GM18870 (cell line): ENCODE data around the gene OGFOD1.
"Not testable (repeated sequence)": the region's sequence is repeated elsewhere in the genome, so short reads cannot be mapped to it uniquely, and the experiment has no call there.

Experiments
- ATAC-seq: cut with Tn5 transposase; IDR thresholded peaks from one replicate; pipeline ENCODE4 v1.9.1; 2021; ENCODE audit warnings: moderate library complexity; ENCODE audit not compliant: unreplicated experiment

Gene OGFOD1

DNA sequence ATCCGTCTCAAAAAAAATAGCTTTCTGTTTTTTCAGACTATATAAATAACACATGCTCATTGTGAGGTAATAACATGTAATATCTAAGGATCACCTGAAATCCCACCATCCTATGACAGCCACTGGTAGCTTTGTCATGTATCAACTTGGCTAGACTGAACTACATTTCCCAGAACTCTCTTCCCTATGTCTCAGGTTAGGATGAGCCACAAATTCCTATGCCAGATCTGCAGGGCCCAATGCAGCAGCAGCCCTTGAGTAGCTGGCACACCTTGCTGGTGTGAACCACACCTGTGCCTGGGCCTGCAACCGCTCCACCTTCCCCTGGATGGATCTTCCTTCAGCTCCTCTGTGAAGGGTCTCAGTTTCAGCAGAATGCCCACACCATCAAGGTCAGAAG is 28.1 kb downstream of the OGFOD1 start:
- no peak for ATAC-seq

DNA sequence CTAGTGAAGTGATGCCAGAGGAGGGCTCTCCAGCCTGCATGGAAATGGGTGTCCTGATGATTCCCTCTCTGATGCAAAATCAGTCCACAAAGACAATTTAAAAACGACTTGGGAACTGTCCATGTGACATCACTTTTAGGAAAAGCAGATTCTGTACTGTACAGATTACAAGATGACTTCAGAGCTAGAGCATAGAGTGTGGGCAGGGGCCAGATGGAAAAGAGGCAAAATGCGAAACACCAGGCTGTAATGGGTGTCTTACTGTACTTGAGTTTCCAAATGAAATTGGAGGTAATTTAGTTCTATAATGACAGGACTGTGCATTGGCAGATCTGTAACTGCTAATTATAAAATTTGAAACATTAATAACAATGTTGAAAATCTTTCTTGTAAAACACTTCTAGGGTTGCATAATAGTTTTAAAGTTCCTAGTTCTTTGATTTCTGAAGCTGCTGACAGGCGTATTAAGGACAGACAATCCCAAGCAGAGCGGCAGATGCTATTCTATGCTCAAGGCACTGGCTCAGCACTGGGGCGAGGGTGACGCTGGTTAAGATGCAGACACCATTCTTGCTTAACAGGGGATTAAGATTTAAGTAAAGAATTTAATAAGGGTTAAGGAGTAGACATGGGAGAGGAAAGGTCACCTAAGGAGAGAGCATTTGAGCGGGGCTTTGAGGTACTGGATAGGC is 29.6 kb downstream of the OGFOD1 start:
- ATAC-seq = no peak

DNA sequence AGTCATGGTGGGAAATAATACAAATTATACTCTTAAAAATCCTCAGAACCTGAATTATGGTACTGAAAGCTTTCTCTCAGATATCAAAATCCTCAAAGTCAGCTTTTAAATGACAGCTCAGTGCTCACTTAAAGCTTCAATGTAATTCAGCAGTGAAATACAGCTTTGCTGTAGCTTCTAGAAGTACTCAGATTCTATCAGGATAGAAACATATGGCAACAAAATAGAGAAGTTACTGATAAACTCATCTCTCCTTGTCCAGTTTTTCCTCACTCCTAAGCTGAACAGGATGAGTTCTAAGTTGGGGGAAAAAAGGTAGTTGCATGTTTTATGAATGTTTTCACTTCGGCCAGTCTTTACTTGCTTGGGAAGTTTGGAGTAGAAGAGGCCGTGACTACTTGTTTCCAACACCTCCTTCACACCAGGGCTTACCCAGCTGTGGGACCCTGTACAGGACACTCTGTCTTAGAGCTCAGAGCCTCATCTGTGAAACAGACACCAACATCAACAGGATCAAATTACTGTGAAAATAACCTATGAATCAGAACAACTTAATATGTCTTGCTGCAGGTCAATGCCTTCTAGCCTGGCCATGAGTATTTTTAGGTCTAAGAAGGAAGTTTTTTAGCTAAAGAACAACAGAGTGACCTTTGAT is 30.2 kb downstream of the OGFOD1 start:
- no peak for ATAC-seq

DNA sequence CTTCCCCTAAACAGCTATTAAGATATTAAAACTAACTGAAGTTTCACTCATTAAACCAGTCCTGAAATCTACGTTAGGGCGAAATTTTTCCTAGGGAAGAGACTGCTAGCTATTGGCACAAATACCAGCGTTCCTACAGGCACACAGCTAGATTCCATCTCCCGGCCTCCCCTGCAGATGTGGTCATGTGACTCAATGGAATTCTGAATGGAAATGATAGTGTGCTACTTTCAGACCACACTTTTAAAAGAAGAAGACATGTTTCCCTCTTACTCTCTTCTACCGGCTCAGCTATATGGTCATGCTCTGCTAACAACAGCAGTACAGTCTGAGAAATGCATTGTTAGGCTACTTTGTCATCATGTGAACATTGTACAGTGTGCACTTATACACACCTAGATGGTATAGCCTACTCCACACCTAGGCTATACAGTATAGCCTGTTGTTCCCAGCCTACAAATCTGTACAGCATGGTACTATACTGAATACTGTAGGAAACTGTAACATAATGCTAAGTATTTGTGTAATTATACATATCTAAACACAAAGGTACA is 31.4 kb downstream of the OGFOD1 start:
- no peak for ATAC-seq

DNA sequence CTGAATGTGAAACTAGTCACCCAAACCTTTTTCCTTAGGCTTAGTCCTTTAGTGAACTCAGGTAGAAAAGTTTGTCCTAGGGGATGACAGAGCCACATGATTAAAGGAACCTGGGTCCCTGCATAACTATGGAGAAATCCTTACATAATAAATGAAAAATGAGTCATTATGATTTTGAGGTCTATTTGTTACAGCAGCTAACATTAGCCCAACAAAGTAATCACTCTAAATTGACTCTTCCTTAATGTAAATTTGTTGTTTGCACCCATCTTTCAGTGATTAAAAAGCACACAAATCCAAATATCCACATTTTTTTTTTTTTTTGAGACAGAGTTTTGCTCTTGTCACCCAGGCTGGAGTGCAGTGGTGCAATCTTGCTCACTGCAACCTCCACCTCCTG is 32.0 kb downstream of the OGFOD1 start:
- no peak for ATAC-seq

DNA sequence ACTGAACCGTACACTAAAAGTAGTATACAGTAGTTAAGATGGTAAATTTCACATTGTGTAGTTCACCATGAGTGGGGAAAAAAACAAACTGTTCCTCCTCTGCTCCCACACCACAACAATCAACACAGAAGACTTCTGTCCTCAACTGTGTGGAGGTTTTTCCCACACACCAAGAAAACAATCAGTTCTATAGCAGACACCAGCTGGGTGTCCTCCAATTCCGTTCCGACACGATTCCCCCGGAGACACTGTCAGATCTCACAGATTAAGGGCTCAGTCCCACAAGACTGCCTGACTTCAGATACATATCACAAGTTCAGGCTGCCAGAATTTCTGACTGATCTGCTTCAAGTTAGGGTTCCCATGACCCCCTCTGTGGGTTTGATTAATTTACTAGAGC is 36.7 kb downstream of the OGFOD1 start:
- ATAC-seq = no peak

DNA sequence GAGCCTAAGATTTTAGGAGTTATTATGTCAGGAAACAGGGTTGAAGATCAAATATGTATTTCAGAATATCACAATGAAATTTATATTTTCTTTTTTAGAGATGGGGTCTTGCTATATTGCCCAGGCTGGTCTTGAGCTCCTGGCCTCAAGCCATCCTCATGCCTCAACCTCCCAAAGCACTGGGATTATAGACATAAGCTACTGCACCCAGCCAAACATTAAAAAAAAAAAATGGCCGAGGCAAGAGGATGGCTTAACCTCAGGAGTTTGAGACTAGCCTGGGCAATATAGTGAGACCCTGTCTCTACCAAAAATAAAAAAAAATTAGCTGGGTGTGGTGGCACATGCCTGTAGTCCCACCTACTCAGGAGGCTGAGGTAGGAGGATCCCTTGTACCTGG is 37.5 kb downstream of the OGFOD1 start:
- ATAC-seq = not testable (repeated sequence)

DNA sequence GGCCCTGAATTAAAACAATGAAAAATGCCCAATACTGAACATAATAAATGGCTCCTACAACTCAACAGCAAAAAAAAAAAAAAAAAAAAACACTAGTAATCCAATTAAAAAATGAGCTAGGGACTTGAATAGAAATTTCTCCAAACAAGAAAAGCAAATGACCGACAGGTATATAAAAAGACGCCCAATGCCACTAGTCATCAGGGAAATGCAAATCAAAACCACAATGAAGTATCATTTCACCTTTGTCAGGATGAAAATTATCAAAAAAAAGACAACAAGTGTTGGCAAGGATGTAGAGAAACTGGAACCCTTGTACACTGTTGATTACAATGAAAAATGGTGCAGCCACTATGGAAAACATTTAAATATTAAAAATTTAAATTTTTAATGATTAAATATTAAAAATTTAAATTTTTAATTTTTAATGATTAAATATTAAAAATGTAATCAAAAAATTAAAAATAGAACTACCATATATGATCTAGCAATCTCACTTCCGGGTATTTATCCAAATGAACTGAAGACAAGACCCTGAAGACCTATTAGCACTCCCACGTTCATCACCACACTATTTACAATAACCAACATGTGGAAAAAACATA is 40.4 kb downstream of the OGFOD1 start:
- ATAC-seq = no peak

DNA sequence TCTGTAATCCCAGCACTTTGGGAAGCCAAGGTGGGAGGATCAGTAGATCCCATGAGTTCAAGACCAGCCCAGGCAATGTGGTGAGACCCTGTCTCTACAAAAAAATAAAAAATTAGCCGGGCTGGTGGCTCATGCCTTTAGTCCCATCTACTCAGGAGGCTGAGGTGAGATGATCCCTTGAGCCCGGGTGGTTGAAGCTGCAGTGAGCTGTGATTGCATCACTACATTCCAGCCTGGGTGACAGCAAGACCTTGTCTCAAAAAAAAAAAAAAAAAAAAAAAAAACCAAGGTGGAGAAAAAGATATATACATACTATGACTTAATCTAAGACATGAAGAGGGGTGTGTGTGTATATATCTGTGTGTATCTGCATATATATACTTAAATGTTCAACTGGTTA is 41.8 kb downstream of the OGFOD1 start:
- no peak for ATAC-seq

DNA sequence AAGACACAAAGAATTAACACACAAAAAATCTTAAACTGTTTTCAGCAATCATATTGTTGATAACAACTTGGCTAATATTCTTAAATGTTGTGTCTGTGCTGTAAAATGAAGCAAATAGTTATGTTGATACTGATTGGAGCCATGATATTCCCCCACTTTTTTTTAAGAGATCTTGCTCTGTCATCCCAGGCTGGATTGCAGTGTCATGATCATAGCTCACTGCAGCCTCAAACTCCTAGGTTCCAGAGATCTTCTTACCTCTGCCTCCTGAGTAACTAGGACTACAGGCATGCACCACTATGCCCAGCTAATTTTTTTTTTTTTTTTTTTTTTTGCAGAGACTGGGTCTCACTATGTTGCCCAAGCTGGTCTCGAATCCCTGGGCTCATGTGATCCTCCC is 42.5 kb downstream of the OGFOD1 start:
- ATAC-seq = no peak

DNA sequence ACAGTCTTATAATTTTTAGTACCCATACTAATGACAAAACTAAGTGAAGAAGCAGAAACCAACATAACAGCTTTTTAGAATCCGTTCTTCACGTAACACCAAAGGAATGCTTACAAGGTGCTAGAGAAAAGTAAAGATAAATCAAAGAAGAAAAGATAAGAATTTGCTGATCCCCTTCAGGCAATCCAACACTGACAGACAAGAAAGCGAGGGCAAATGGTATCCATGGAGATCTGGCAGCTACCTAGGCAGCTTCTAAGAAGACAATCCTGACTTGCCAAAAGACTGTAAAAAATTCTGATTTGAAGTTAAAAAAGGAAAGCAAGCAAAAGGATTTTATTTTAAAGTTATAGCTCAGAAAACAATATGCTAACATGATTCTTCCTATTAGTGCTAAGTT is 53.8 kb downstream of the OGFOD1 start:
- ATAC-seq = no peak

DNA sequence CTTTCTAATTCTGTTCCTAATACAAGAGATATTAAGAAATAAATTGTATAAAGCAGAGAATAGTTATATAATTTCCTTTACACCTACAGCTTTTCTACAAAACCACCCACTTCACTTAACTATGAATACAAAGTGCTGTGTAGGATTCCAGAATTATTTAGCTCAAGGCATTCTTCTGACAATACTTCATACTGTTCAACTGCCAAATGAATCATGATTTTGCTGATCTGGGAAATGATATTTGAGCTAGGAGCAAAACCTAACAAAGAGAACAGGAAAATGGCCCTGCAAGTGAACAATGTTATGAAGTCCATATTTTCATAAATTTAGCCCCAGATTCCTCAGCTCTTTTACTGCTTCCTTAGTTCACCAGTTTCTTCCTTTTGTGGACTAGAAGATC is 55.6 kb downstream of the OGFOD1 start:
- ATAC-seq = no peak

DNA sequence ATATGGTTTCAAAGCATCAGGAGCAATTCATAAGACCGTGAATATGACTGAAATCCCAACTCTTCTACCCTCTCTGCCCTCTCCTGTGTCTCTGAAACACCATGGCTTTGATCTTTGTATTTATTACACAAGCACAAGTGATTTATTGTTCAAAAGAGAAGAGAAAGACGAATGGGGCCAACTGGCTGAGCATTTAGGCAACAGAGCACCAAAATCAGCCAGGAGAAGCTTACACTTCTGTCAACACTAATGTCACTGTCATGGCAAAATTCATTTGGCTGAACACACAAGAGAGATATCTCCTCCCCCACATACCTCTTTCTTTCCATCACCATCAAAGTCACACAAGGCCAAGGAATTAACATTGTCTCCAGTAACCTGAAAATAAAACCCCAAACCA is 59.2 kb downstream of the OGFOD1 start:
- no peak for ATAC-seq

DNA sequence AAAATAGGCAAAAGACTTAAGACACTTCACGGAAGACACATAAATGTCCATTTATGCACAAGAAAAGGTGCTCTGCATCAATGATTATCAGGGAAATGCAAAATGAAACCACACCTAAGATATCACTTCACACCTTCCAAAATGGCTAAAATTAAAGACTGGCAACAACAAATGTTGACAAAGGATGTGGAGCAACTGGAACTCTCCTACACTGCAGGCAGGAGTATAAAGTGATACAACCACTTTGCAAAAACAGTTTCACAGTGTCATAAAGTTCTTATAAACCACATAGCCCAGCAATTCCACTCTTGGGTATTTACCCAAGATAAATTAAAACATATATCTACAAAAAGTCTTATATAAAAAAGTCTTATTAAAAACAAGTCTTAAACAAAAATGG is 60.7 kb downstream of the OGFOD1 start:
- ATAC-seq = no peak

DNA sequence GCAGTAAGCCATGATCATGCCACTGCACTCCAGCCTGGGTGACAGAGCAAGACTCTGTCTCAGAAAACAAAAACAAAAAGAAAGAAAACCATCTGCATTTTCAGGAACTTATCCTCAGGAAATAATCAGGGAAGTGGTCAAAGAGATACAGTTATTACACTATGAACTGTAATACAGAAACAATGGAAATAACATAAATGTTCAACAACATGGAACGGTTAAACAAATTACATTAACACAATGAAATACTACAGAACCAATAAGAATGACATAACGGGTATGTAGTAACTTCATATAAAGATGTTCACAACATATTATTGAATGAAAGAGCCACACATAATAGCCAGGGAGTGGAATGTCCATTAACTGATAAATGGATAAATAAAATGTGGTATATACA is 61.7 kb downstream of the OGFOD1 start:
- ATAC-seq = no peak

DNA sequence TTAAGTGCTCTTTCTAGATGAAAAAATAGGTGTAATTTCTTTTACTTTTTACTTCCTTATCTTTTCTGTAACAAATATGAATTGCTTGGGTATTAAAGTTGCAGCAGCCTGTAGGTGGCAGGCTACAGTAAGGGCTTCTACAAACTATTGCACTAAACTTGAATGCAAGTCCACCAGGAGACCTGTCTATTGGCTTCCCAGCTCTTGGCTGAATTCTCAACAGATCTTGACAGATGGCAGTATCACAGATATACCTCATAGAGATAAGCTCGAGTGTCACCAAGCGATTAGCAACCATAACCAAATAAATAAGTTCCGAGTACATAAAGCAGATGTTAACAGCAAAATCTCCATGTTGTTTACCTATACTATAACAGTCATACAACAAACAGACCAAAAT is 62.6 kb downstream of the OGFOD1 start:
- no peak for ATAC-seq

DNA sequence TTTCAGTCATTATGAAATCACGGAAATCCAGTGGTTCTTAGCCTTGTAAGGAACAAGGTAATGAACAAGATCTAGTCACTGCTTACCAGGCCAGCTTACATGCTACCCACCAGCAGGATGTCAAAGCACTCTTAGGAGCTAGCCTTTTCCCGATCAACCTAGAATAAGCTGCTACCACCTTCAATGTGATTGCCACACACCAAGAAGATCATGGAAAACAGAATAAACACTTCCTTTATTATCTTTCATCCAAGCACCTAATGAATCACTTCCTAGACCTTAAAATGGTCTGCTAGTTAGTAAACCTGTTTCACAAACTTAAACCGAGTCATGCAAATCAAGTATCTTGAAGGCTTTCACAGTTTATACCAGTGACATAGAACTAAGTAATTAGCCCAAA is 63.5 kb downstream of the OGFOD1 start:
- no peak for ATAC-seq

DNA sequence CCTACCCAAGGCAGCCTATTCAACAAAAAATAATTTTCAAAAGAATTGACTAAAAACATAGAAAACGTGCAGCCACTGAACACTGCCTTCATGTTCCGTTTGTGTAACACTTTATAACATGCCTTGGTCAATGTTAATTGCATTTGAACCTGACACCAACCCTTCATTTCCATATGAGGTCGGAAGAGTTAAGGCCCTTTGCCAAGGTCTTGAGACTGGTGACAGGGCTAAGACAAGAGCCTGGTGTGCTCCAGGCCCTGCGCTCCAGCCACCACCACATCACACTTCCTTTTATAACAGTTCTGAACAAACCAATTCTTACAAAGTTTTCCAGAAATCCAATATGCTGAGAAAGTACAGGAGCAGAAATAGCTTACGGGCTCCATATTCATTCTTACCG is 64.3 kb downstream of the OGFOD1 start:
- no peak for ATAC-seq

DNA sequence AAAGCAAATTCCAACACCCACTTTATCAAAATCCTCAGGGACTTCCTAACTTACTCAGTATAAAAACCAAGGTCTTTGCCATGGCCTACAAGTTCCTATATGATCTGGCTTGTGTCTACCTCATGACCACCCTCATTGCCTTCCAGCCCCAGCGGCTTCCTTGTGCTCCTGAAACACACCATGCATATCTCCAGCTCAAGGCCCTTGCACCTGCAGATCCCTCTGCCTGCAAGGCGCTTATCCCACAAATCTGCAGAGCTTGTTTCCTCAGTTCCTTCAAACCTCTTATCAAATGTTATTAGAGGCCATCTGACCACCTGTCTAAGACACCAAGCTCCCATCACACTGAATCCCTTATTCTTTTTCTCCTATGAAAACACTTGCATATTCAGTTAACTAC is 65.9 kb downstream of the OGFOD1 start:
- no peak for ATAC-seq

DNA sequence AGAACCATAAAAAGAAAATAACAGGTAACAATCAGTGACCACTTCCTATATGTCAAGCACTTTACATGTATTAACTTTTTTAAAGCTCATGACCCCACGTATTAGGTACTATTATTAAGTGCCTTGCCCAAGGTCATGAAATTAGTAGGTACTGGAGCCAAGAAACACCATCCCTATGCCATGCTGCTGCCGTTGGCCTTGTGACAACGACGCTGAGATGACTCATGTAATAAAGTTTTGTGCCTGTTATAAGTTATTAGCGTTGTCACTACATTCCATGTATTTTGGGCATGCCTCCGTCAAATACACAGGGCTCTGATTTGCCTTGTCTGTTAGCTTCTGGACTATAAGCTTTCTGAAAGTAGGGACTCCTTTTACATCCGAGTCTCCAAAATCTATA is 67.1 kb downstream of the OGFOD1 start:
- ATAC-seq = no peak

DNA sequence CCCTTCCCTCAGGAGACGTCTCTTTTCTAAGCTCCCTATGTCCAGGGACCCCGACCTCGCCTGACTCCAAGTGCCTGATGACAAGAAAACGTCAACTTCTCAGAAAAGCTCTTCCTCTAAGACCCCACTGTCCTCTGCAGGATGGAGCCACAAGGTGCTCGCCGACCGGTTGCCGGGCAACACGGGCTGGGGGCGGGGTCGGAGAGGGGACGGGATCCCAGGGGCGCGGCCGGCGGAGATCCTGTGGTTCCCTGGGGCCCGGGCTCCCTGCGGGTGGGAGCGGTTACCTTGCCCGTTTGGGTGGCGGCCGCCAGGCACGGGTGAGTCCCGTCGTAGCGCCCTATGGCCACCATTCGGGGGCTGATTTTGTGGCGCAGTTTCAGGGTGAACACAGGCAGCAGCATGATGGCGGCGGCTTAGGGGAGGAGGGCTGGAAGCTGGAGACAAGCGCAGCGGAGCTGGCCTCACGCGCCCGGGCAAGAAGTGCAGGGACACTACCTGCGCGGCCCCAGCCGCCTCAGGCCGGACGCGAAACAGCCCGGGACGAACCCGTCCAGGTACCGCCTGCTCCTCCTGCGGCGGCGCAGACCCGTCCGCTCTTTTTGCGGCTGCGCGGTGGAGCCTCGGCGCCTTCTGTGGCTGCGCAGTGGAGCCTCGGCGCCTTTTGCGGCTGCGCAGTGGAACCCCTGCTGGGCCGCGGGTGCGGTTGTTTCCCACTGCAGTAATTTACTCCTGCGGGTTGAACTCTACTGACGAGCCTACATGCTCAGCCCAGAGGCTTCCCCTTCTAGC is 68.3 kb downstream of the OGFOD1 start, which contains the start of gene BBS2:
Gene BBS2 (minus strand): TSS at position 566 of the 792 bp plus-strand sequence. CDS start 162 bp downstream, at position 404.
- ATAC-seq = peak; percentile 57
